GM18511 (cell line): Measurements from ENCODE around the gene PPP2R5C.

Source experiments
- ATAC-seq: cut with Tn5 transposase; IDR thresholded peaks from one replicate; pipeline ENCODE4 v1.9.1; 2021; ENCODE audit warnings: mild to moderate bottlenecking, moderate library complexity; ENCODE audit not compliant: unreplicated experiment

Gene PPP2R5C

GRCh38 chr14:101937926-101938767 is 176.6 kb downstream of the PPP2R5C start:
- no peak for ATAC-seq

DNA sequence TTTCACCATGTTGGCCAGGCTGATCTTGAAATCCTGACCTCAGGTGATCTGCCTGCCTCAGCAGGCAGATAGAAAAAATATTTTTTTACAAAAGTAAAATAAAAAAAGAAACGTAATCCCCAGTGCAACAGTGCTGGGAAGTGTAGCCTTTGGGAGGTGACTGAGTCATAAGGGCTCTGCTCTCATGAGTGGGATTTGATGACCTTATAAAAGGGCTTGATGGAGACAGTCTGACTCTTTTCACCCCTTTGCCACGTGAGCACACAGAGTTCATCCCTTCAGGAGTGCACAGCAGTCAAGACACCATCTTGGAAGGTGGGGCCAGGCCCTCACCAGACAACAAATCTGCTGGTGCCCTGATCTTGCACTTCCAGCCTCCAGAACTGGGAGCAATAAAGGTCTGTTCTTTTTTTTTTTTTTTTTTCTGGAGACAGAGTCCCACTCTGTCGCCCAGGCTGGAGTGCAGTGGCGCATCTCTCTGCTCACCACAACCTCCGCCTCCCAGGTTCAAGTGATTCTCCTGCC is 178.2 kb downstream of the PPP2R5C start:
- ATAC-seq: no peak

DNA sequence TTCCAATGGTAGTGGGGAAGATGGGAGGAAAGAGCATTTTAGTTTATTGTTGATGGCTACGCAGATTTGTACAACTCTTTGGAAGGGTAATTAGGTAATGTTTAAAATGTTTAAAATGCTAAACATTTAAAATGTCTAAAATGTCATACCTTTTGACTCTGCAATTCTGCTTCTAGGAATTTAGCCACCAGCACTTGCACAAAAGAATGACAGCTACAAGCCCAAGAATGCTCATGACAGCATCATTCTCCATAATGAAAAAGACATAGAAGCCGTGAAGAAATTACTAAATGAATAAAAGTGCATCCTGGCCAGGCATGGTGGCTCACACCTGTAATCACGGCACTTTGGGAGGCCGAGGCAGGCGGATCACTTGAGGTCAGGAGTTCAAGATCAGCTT is 182.9 kb downstream of the PPP2R5C start:
- ATAC-seq: no peak

- no peak for ATAC-seq
These were observed 183.7 kb downstream of the PPP2R5C start for GRCh38 chr14:101945171-101945570.

GRCh38 chr14:101947577-101947903 is 186.0 kb downstream of the PPP2R5C start:
- peak; percentile 7 for ATAC-seq

DNA sequence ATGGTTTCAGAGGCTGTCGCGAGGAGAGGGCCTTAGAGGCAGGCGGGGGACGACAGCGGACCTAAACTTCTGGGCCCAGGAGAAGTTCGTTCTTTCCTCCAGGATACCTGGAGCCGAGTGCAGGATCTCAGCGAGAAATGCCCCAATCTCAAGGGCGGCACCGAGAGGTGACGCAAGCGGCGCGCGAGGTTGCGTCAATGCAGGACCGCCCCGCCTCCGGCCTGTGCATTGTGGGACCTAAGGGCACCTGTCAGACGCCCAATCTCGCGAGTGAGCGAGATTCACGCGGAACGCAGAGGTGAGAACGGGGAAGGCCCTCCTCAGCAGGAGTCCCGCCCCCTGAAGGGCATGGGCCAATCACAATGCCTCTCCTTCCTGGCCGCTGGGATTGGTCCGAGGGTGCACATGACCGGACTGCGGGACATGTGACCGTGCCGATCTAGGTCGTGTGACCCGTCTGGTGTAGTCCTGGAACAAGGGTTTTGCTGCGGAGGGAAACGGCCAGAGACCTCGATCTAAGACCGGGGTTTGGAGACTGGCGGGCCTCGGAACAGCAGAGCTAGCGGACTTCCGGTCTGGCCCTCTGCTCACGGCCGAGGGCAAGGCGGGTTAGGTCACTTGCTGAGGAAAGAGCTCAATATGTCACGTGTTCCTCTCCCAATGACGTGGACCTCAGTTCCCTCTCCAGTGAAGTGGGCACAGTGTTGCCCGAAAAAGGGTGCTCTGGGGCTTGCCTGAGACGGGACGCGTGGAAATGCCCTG is 186.6 kb downstream of the PPP2R5C start:
- ATAC-seq: peak; percentile 98

DNA sequence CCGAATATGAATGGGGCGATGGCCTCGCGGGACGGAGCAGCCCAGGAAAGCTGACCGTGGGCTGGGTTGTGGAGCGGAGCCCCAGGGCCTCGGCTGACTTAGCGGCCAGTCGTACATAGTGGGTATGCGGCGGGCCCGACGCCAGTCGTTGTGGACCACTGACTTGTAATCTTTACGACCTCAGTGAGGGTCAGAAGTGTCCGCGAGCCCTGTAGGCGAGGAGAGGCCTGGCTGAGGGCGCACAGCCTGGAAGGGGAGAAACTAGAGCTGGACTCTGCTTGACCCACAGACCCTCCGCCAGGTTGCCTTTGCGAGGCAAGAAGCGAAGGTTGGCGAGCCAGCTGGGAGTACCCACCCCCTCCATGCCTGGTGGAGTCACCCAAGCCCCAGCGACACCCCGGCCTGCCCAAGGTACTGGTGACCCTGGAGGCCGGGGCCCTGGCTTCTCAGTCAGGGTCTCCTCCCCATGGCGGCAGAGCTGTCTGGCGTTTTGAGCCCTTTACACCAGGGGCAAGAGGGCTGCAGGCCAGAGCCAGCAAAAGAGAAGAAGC is 187.2 kb downstream of the PPP2R5C start:
- ATAC-seq: no peak

GRCh38 chr14:101950100-101950499 is 188.6 kb downstream of the PPP2R5C start:
- no peak for ATAC-seq

DNA sequence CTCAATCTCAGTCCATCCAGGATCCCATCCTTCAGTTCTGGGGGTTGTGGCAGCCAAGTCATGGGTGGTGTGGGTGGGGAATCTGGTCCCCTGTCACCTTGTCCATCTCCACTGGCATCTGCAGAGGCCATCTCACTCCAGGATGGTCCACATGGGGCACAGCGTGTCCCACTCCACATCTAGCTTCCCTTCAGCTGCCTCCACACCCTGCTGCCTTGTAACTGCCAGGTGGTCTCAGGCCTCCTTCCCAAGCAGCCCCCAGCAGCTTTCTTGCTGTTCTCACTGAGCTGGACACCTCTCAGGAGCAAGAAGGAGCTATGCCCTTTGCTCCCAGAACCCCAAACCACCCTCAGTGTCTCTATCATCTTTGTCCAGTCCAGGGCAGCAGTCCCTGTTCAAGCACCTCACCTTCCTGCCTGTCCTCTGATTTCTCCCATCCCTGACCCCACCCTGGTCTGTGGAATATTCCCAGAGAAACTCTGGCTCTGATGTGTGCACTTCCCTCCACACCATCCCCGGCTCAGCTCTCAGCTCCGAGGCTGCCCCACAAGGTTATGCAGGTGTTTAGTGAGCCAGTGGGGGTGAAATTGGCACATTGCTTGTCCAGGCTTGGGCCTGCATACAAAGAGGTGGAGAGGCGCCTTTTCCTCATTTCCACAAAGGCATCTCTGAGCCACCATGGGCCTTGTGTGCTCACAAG is 189.2 kb downstream of the PPP2R5C start:
- ATAC-seq: no peak

DNA sequence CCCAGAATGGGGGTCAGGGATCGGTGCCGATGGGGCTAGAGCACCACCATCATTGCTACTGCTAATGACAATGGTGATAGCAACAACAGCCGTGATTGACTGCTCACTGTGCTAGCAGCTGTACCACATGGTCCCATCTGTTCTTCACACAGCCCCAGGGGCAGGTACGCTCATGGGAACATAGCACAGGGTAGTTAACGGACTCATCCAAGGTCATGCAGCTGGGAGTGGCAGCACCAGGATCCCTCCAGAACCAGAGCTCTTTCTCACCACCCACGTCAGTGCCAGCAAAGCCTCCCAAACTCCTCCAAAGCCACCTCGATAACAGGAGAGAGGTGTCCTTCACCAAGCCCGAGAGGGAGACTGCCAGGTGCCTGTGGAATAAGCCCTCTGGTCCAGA is 191.6 kb downstream of the PPP2R5C start:
- no peak for ATAC-seq

- no peak for ATAC-seq
These were observed 193.0 kb downstream of the PPP2R5C start for GRCh38 chr14:101954501-101954900.

DNA sequence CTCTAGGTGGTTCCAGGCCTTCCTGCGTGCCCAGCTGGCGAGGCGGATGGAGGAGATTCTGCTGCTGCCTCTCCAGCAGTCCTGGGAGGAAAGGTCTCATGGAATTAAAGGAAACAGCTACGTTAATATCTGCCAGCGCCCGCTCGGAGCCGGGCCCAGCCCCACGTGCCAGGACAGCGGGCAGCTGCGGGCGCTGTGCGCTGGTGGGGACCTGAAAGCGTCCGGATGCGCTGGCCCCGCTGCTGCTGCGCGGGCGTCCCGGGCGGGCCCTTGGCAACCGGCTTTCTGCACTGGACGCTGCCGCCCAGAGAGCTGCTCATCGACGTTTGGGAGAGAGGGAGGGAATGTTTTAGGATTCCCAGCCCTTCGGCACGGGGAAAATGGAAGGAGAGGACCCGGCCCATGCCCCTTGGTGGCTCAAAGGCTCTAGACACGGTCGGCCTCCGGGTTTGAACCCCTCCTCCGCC is 194.2 kb downstream of the PPP2R5C start:
- no peak for ATAC-seq

DNA sequence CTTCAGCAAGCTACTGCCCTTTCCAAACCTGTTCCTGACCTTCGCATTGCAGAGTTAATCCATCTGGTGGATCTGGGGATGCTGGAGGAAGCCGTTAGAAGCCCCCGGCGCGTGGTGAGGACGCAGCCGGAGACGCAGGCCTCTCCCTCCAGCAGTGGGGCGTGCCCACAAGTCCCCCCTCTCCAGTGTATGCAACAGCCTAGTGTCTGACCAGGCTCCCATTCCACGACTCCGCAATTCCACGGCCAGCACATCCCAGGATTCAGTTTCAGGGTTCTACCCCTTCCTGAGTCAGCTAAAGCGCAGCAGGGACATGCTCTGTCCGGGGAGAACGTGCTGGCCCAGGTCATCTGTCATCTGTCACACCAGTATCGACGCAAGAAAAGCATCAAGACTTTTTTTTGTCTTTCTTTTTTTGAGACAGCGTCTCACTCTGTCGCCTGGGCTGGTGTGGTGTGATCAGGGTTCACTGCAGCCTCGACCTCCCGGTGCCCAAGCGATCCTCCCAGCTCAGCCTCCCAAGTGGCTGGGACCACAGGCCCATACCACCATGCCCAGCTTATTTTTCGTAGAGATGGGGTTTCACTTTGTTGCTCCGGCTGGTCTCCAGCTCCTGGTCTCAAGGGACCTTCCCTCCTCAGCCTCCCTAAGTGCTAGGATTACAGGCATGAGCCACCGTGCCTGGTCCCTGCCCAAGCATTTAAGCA is 194.8 kb downstream of the PPP2R5C start:
- no peak for ATAC-seq

- no peak for ATAC-seq
These were observed 196.1 kb downstream of the PPP2R5C start for GRCh38 chr14:101957406-101958234.

DNA sequence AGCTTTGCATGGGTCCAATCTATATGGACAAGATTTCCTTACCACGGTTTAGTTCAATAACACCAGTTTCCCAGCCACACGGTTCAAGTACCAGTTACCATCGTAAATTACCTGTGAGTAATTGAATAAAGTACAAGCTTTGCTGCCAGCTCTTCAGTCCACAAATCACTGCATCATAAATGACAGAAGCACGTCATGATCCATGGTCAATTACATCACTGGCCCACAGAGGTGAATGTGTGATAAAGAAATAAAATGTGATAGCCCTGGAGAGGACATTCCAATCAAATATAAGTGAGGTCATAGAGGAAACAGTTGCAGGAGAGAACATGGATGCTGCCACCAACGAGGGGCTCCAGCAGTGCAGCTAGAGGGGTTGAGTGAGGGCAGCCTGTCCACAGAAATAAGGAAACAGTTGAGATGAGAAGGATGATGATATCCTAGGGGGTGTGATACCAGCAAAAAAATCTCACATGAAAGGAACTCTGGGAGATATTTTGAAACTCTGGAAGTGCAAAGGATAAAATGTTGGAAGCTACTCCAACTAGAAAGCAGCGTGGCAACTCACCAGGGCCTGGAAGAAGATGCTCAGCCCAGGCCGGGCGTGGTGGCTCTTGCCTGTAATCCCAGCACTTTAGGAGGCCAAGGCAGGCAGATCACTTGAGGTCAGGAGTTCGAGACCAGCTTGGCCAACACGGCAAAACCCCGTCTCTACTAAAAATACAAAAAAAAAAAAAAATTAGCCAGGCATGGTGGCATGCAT is 197.1 kb downstream of the PPP2R5C start:
- ATAC-seq: no peak

DNA sequence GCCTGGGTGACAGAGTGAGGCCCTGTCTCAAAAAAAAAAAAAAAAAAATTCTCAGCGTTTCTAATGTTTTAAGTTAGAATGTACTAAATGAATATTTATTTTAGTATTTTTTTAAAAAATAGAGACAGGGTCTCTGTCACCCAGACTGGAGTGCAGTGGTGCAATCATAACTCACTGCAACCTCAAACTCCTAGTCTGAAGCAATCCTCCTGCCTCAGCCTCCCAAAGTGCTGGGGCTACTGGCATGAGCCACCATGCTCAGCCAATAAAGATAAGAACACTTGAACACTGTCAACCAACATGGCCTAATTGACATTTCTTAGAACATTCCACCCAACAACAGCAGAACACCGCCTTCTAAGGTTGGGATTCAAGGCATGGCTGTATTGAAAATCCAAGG is 197.8 kb downstream of the PPP2R5C start:
- ATAC-seq: no peak

GRCh38 chr14:101960225-101960624 is 198.7 kb downstream of the PPP2R5C start:
- ATAC-seq: no peak

GRCh38 chr14:101961011-101961721 is 199.7 kb downstream of the PPP2R5C start:
- no peak for ATAC-seq
